ENCODE measurements around the gene MX1.
"Not testable (repeated sequence)": the region's sequence is repeated elsewhere in the genome, so short reads cannot be mapped to it uniquely, and the experiment has no call there.

MX1 gene

GRCh38 chr21:41419921-41420862, 5.8 kb upstream of the MX1 start:
- H3K4me3 ChIP-seq (ENCODE audit: severe bottlenecking) = peak overlapping the region; percentile 40
- TF ChIP-seq CTCF (IDR thresholded peaks at IDR 0.05; ENCODE audit: poor library complexity, severe bottlenecking) = no peak
- H3K4me1 ChIP-seq (ENCODE audit: insufficient read depth, poor library complexity, severe bottlenecking) = peaks cover 9% of the 10 kb centered on the region
- H3K27ac ChIP-seq (ENCODE audit: poor library complexity, severe bottlenecking) = peak overlapping the region; percentile 52
- H3K9me3 ChIP-seq (ENCODE audit: severe bottlenecking) = no peaks in the 10 kb centered on the region
- no peaks in the 10 kb centered on the region for H3K36me3 ChIP-seq (ENCODE audit: low read depth)
- no peaks in the 10 kb centered on the region for H3K27me3 ChIP-seq (ENCODE audit: insufficient read depth, poor library complexity, severe bottlenecking)
- DNase-seq (ENCODE audit: low spot score) (no peak), ATAC-seq (ENCODE audit: low read depth) (peak; percentile 82)

- Histone ChIP-seq H3K27ac (ENCODE audit: poor library complexity, severe bottlenecking) (peak overlapping the region; percentile 52), H3K4me3 (ENCODE audit: severe bottlenecking) (peak overlapping the region; percentile 40)
- H3K36me3 ChIP-seq (ENCODE audit: low read depth); H3K27me3 ChIP-seq (ENCODE audit: insufficient read depth, poor library complexity, severe bottlenecking); H3K4me1 ChIP-seq (ENCODE audit: insufficient read depth, poor library complexity, severe bottlenecking); H3K9me3 ChIP-seq (ENCODE audit: severe bottlenecking); DNase-seq (ENCODE audit: low spot score); ATAC-seq (ENCODE audit: low read depth): not testable (repeated sequence)
Measured at GRCh38 chr21:41420998-41421397, 5.0 kb upstream of the MX1 start.

GRCh38 chr21:41422546-41423304, 3.3 kb upstream of the MX1 start:
- no peaks in the 10 kb centered on the region for H3K27me3 ChIP-seq (ENCODE audit: insufficient read depth, poor library complexity, severe bottlenecking)
- no peak overlapping the region for H3K4me3 ChIP-seq (ENCODE audit: severe bottlenecking)
- H3K36me3 ChIP-seq (ENCODE audit: low read depth) = no peaks in the 10 kb centered on the region
- no peak for TF ChIP-seq CTCF (IDR thresholded peaks at IDR 0.05; ENCODE audit: poor library complexity, severe bottlenecking)
- DNase-seq (ENCODE audit: low spot score) = no peak
- ATAC-seq (ENCODE audit: low read depth) = no peak
- peaks cover 9% of the 10 kb centered on the region for H3K4me1 ChIP-seq (ENCODE audit: insufficient read depth, poor library complexity, severe bottlenecking)
- no peak overlapping the region for H3K27ac ChIP-seq (ENCODE audit: poor library complexity, severe bottlenecking)
- H3K9me3 ChIP-seq (ENCODE audit: severe bottlenecking) = no peaks in the 10 kb centered on the region

GRCh38 chr21:41423305-41423636, 2.8 kb upstream of the MX1 start:
- H3K27me3 ChIP-seq (ENCODE audit: insufficient read depth, poor library complexity, severe bottlenecking); ATAC-seq (ENCODE audit: low read depth): not testable (repeated sequence)

GRCh38 chr21:41425588-41425953, 468 bp upstream of the MX1 start:
- ATAC-seq (ENCODE audit: low read depth) (no peak), DNase-seq (ENCODE audit: low spot score) (no peak)
- Histone ChIP-seq H3K4me3 (ENCODE audit: severe bottlenecking) (peak overlapping the region; percentile 54), H3K27me3 (ENCODE audit: insufficient read depth, poor library complexity, severe bottlenecking) (no peaks in the 10 kb centered on the region), H3K36me3 (ENCODE audit: low read depth) (no peaks in the 10 kb centered on the region), H3K9me3 (ENCODE audit: severe bottlenecking) (no peaks in the 10 kb centered on the region), H3K27ac (ENCODE audit: poor library complexity, severe bottlenecking) (no peak overlapping the region), H3K4me1 (ENCODE audit: insufficient read depth, poor library complexity, severe bottlenecking) (peaks cover 9% of the 10 kb centered on the region)
- no peak for TF ChIP-seq CTCF (IDR thresholded peaks at IDR 0.05; ENCODE audit: poor library complexity, severe bottlenecking)

More at GRCh38 chr21:41423305-41423636, 2.8 kb upstream of the MX1 start:
- H3K36me3 ChIP-seq (ENCODE audit: low read depth); DNase-seq (ENCODE audit: low spot score); H3K4me1 ChIP-seq (ENCODE audit: insufficient read depth, poor library complexity, severe bottlenecking); H3K4me3 ChIP-seq (ENCODE audit: severe bottlenecking); H3K27ac ChIP-seq (ENCODE audit: poor library complexity, severe bottlenecking); H3K9me3 ChIP-seq (ENCODE audit: severe bottlenecking): not testable (repeated sequence)

All from RWPE2 (cell line).